SH-SY5Y (cell line): ENCODE data around the gene ITGB5.

ENCODE experiments used
- GATA2 ChIP-seq: IDR thresholded peaks from 2 replicates; pipeline ENCODE4 v1.6.1; 2011; ENCODE audit warnings: mild to moderate bottlenecking, low read depth, low read length
- GATA3 ChIP-seq: IDR thresholded peaks from 2 replicates; pipeline ENCODE4 v1.6.1; 2011; ENCODE audit warnings: low read depth, mild to moderate bottlenecking, low read length, moderate library complexity

DNA sequence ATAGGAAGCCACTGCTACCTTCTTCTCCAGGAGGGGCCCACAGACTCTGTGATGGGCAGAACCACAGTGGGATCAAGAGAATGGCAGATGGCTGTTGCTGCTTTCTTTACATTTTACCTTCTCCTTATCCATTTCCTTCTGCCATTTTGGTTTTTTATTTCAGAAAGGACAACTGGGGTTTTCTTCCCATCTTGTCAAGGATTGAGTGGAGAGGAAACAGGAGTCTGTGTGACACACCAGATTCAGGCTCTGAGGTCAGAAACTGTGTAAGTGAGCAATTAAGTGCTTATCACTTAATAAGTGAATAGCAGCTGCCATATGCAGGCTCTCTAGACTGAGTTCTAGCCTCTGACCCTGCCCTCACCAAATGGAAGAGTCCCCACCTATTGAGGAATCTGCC, 47.3 kb downstream of the ITGB5 start:
- TF ChIP-seq GATA2 = no peak
- no peak for TF ChIP-seq GATA3
